ENCODE data around the gene PDSS2.

The PDSS2 gene

DNA sequence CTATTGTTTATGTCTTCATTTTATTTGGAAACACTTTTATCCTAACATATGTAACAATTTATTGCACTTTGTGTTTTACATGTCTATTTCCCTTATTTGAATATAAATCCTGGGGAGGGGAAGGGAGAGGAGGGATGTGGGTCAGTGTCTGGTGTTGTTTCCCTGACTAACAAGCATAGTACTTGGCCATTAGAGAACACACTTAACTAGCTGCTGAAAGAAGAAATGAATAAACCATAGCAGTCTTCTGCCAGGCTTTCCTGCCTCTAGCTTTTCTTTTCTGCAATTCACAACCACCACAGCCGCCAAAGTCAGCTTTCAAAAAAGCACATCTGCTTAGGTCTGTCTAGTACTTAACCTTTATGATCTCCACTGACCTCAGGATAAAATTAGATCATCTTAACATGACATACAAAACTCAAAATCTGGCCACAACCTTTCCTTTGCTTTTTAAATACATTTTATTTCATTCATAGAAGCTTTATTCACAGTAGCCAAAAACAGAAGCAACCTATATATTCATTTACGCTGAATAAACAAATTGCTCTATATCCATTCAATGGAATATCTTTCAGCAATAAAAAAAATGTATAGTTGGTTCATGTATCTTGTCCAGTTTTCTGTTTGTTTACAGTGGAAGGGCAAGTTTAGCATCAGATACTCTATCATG is 16.3 kb downstream of the PDSS2 start:
- no peak overlapping the region for H3K27ac ChIP-seq
- TF ChIP-seq, protein P1, sequence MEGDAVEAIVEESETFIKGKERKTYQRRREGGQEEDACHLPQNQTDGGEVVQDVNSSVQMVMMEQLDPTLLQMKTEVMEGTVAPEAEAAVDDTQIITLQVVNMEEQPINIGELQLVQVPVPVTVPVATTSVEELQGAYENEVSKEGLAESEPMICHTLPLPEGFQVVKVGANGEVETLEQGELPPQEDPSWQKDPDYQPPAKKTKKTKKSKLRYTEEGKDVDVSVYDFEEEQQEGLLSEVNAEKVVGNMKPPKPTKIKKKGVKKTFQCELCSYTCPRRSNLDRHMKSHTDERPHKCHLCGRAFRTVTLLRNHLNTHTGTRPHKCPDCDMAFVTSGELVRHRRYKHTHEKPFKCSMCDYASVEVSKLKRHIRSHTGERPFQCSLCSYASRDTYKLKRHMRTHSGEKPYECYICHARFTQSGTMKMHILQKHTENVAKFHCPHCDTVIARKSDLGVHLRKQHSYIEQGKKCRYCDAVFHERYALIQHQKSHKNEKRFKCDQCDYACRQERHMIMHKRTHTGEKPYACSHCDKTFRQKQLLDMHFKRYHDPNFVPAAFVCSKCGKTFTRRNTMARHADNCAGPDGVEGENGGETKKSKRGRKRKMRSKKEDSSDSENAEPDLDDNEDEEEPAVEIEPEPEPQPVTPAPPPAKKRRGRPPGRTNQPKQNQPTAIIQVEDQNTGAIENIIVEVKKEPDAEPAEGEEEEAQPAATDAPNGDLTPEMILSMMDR (IDR thresholded peaks at IDR 0.05) = no peak
- no peak for TF ChIP-seq ZFX (IDR thresholded peaks at IDR 0.05; ENCODE audit: borderline replicate concordance)

DNA sequence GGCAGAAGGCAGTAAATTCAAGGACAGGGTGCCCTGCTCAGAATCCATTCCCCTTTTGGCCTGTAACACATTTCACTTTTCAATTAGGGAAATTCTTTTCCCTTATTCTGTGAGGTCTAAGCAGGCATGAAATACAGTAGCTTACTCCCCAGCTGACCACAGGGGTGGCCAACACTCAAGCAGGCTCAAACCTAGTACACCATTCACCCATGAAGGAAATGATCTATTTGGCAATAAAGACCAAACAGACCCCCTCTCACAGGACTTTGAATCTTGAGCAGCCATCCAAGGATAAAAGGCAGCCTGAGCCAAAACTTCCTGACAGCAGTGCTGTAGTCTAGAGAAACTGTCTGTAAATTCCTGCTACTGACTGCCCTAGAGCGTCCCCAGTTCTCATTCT is 17.7 kb downstream of the PDSS2 start:
- no peak for TF ChIP-seq ZFX (IDR thresholded peaks at IDR 0.05; ENCODE audit: borderline replicate concordance)
- TF ChIP-seq, protein P1 (IDR thresholded peaks at IDR 0.05) = no peak
- H3K27ac ChIP-seq = no peak overlapping the region

DNA sequence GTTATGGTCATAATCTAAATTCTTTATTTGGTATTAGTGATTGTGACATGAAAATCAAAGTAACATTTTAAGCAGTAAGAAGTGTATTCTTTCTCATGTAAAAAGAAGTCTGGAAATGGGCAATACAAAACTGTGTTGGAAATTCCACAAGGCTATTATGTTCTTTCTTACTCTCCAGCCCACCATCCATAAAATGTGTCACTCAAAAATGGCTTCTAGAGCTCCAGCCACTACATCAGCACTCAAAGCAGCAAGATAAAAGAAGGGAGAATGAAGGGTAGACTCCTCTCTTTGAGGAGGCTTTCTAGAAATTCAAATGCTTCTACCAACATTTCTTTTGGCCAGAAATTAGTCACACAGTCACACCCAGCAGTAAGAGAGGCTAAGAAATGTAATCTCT is 18.4 kb downstream of the PDSS2 start:
- TF ChIP-seq, protein P1 (IDR thresholded peaks at IDR 0.05) = no peak
- no peak overlapping the region for H3K27ac ChIP-seq

DNA sequence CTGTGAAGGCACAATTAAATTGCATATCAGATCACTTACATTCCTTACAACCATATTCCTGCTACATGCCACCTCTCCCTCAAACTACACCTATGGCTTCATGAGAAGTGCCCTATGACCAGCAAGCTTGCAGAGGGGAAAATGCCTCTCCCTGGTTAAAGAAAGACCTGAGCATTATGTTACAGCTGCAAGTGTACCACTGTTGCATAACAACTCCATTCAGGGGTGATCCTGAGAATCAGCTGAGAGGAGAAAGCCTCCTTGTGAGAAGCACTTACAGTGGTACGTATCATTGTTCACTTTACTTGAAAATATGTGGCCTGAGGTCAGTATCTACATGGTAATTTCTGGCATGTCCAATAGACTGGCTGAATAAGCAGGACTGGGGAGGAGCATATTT is 20.0 kb downstream of the PDSS2 start:
- TF ChIP-seq, protein P1 (IDR thresholded peaks at IDR 0.05) = no peak
- no peak for TF ChIP-seq ZFX (IDR thresholded peaks at IDR 0.05; ENCODE audit: borderline replicate concordance)
- H3K27ac ChIP-seq = no peak overlapping the region

DNA sequence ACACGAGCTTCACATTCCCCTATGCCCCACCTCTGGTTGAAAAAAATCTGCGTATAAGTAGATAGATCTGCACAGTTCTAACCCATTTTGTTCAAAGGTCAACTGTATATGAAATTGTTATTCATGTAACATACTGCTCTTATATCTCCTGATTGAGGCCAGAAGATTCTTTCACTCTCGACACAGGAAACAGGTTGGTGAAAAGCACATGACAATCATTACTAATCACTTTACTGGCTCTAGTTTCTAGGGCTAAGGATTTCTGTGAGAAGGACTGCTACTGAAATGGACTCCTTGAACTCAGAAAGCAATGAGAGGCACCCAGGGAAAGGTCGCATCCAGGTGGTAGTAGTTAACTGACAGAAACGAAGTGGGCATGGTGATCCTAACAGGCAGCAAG is 21.7 kb downstream of the PDSS2 start:
- TF ChIP-seq, protein P1 (IDR thresholded peaks at IDR 0.05) = no peak
- TF ChIP-seq ZFX (IDR thresholded peaks at IDR 0.05; ENCODE audit: borderline replicate concordance) = no peak
- H3K27ac ChIP-seq = no peak overlapping the region

DNA sequence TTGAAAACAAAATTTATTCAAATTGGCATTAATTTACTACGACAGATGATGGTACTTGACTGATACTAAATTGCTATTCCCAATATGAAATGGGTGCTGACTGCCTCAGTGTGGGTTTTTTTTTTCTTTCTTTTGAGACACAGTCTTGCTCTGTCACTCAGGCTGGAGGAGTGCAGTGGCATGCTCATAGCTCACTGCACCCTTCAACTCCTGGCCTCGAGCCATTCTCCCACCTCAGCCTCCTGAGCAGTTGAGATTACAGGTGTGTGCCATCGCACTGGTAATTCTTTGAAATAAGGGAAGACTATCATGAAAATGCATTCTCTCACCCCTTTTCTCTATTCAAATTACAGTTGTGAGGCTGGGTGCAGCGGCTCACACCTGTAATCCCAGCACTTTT is 22.5 kb downstream of the PDSS2 start:
- TF ChIP-seq, protein P1 (IDR thresholded peaks at IDR 0.05) = no peak
- TF ChIP-seq ZFX (IDR thresholded peaks at IDR 0.05; ENCODE audit: borderline replicate concordance) = no peak
- no peak overlapping the region for H3K27ac ChIP-seq

DNA sequence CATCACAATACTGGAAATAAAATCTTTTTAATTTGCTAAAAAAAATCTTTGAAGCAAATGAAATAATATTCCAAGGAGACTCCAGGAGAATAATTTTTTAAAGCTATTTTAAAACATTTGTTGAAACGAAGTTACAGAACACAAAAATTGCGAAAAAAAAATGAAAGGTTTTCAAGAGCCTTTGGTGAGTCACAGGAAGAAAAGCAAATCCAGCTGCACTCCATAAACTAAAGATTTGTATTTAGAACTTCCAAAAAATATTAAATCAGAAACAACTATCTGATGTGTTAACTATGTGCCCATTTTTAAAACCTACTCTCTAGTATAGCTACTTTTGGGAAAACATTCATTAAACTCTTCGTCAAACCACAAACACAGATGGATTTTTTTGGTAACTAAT is 23.6 kb downstream of the PDSS2 start:
- no peak overlapping the region for H3K27ac ChIP-seq
- TF ChIP-seq, protein P1 (IDR thresholded peaks at IDR 0.05) = no peak
- no peak for TF ChIP-seq ZFX (IDR thresholded peaks at IDR 0.05; ENCODE audit: borderline replicate concordance)

Data from 22Rv1 (cell line).